ENCODE data around the gene HNRNPDL. TPM values are rescaled to one million over a fixed set of nuclear protein-coding genes. Genes with fewer than 3 reads are reported as not detected.

The HNRNPDL gene
- 100 to 1,000 TPM; 133 to 198 TPM for total RNA-seq

GRCh38 chr4:82430193-82430963 lies at the start of gene HNRNPDL, which contains the start of gene ENOPH1:
TSS of gene HNRNPDL (minus strand) at chr4:82430462. CDS start at chr4:82429690, 772 bp downstream.
TSS of gene ENOPH1 (plus strand) at chr4:82430590. CDS start at chr4:82430830, 240 bp downstream.

GRCh38 chr4:82373816-82374625 lies 56.2 kb downstream of the HNRNPDL start, which contains the start of gene HNRNPD:
TSS of gene HNRNPD (minus strand) at chr4:82373991. CDS start at chr4:82373678, 313 bp downstream.

Small RNA genes lying within 50 kb of the gene (small RNA-seq; reads per million reads assigned to genes)
- 0 reads per million in 2 donors for gene RF00150

Other genes with a start within 250 kb of the HNRNPDL start
- 10 to 100 TPM; 15.8 to 31.6 TPM for gene HNRNPD, start 56.5 kb downstream of the HNRNPDL start, total RNA-seq
- 10 to 100 TPM; 41.3 to 64.3 TPM for gene ENOPH1, start 128 bp upstream of the HNRNPDL start, total RNA-seq
- gene TMEM150C, start 131.5 kb upstream of the HNRNPDL start, total RNA-seq, result under 1 TPM; under 0.01 TPM